HG03045 (cell line): ENCODE results near the gene CAST.
"Not testable (repeated sequence)": the region's sequence is repeated elsewhere in the genome, so short reads cannot be mapped to it uniquely, and the experiment has no call there.

Experiments
- ATAC-seq: cut with Tn5 transposase; IDR thresholded peaks from one replicate; pipeline ENCODE4 v1.9.1; 2021; ENCODE audit warnings: mild to moderate bottlenecking, moderate library complexity; ENCODE audit not compliant: unreplicated experiment

CAST gene, protein sequence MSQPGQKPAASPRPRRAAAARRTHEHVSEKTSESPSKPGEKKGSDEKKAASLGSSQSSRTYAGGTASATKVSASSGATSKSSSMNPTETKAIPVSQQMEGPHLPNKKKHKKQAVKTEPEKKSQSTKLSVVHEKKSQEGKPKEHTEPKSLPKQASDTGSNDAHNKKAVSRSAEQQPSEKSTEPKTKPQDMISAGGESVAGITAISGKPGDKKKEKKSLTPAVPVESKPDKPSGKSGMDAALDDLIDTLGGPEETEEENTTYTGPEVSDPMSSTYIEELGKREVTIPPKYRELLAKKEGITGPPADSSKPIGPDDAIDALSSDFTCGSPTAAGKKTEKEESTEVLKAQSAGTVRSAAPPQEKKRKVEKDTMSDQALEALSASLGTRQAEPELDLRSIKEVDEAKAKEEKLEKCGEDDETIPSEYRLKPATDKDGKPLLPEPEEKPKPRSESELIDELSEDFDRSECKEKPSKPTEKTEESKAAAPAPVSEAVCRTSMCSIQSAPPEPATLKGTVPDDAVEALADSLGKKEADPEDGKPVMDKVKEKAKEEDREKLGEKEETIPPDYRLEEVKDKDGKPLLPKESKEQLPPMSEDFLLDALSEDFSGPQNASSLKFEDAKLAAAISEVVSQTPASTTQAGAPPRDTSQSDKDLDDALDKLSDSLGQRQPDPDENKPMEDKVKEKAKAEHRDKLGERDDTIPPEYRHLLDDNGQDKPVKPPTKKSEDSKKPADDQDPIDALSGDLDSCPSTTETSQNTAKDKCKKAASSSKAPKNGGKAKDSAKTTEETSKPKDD

DNA sequence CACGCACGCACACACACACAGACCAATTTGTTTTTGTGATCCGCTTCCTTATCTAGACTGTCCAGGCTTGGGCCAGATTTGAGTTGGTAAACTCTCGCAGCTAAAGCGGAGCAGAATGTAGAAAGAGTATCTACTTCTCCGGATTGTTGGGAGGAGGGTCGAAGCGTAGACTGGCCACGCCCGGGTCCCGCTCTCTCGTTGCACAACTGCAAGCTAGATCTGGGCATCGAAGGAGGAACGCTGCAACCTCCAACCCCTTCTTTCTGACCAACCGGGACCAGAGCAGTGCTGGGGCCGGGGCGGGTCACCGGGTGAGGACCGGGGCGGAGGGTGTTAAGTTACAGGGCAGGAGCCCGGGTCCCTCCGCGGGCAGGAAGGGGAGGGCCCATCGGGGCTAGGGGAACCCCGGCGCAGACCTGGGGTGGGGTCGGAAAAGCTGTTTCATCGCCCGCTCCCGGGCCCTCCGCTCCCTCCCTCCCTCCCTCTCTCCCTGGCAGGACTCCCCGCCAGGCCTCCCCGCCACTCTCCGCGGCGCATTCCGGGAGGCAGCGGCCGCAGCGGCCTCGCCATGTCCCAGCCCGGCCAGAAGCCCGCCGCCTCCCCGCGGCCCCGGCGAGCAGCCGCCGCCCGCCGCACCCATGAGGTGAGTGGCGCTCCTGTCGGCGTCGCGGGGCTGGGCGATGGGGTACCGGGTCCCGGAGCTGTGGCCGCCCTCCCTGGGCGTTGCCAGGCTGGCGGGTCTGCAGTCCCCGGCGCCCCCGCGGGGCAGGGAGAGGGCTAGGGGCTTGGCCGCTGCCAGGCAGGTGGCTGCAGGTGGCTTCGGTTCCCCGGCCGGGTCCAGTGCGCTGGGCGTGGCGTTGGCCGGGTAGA, at the start of gene CAST:
Gene CAST, plus strand, starts transcription at position 522 of the 870 bp plus-strand sequence. Its CDS starts 47 bp downstream, at position 569.
- ATAC-seq, result peak; percentile 69

DNA sequence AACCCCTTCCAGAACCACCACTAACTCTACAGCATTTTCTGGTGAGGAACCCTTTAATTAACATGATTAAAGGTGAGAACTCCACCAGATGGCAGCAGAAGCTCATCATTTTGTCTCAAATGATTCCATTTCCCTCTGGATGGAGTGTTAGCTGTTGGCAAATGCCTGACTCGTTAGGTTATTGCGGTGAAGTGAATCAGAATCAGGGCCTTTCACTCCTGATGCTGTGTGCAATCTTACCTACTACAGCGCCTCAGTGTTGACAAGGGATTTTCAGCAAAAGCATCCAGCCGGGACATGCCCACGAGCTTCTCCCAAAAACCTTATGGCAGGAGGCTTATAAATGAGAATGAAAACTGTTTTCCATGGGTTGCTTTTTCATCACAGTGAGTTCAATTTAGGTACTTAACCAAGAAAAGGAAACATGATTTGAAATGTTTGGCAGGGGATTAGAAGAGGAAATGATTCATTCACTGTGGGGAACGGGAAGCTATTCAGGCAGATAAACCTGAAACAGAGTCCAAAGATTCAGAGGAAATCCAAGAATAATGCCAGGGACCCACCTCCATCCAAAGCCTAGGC, 48.0 kb upstream of the CAST start:
- ATAC-seq, result no peak

DNA sequence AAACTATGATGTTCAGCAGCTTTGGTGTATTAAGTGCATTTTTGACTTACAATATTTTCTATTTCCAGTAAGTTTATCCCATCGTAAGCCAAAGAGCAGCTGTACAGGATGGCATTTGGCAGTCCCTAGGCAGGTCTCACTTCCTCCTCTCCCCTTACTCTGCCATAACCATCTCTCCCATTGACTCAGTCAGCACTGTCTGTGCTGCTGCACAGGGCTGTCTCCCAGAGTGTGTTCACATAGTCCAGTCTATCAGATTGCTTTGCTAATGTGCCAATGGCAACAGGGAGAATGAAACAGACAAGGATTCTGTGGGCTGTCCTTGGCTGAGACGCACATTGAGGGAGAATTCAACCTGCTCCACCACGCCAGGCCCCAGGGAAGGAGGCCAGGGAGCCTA, 47.0 kb upstream of the CAST start:
- ATAC-seq, result no peak

DNA sequence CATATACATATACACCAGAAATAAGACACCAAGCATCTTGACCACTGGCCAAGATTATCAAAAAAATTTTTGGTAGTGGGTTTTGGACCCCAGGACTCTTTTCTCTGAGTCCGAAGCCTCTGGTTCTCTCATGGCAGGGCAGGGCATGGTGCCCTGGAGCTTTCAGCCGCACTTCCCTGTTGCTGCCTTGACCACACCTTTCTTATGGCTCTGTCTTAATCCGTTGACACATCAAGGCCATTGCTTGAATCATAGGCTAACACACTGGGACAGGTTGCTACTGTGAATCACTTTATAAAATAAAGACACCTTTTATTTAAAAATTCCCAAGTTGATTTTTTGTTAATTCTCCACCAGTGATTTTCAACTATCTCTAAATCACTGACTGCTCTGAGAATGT, 45.4 kb upstream of the CAST start:
- no peak for ATAC-seq

DNA sequence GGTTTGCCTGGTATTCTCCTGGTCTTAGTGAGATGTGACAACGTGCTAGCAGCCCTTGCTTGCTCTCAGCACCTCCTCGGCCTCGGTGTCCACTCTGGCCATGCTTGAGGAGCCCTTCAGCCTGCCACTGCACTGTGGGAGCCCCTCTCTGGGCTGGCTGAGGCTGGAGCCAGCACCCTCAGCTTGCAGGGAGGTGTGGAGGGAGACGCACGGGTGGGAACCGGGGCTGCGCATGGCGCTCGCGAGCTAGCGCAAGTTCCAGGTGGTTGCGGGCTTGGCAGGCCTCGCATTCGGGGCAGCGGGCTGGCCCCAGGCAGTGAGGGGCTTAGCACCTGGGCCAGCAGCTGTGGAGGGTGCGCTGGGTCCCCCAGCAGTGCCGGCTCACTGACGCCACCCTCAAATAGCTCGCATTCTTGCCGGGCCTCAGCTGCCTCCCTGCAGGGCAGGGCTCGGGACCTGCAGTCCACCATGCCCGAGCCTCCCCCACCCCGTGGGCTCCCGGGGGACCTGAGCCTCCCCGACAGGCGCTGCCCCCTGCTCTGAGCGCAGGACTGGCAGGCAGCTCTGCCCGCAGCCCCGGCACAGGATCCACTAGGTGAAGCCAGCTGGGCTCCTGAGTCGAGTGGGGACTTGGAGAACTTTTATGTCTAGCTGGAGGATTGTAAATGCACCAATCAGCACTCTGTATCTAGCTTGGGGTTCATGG, 43.7 kb upstream of the CAST start:
- not testable (repeated sequence) for ATAC-seq

DNA sequence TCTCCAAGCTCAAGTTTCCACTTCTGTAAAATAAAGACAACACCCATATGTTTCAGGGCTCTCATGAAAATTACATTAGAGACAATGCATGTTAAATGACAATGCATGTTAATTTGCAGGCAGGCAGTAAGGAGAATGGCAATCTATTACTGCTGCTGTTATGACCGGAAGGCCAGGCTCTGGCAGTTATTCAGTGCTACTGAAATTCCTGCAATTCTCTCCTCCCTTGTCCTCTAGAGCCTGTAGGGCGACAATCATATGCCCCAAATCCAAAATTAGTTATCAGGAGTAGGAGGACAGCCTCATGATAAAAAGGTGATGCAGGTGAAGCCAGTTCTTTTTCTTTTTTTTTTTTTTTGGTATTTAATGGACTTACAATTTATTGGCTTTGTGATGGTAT, 42.2 kb upstream of the CAST start:
- no peak for ATAC-seq

DNA sequence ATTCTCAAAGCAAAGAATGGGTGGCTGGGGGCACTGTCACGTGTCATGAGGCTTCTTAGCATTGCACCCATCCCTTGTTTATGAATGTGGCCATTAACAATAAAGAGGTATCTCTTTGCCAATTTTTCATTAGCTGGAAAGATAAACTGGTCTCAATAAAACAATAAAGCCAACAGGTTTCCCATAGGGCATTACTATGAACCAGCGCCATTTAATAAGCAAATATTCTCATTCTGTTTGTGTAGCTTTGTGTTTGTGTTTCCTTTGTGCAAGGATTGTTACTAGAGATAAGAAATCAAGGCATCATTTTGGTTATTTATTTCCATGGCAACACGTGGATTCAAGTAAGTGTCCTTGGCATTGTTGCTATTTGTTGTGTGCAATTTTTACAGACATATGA, 37.6 kb upstream of the CAST start:
- ATAC-seq, result no peak

DNA sequence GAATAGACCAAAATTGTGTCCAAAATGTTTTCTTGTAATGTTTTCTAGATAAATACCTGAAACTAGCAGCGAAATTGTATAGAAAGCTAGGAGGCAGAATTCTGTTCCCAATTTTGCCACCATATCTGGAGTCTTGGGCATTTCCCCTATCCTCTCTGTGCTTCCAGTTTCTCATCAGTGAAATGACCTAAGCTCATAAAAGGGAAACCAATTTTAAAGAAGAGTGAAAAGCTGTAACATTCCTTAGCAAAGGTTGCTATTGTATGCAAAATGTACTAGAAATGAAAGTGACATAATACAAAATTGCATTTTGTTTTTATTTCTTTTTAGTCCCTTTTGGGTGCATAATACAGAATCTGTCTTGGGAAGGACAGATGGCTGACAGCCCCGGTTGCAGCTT, 36.8 kb upstream of the CAST start:
- no peak for ATAC-seq

DNA sequence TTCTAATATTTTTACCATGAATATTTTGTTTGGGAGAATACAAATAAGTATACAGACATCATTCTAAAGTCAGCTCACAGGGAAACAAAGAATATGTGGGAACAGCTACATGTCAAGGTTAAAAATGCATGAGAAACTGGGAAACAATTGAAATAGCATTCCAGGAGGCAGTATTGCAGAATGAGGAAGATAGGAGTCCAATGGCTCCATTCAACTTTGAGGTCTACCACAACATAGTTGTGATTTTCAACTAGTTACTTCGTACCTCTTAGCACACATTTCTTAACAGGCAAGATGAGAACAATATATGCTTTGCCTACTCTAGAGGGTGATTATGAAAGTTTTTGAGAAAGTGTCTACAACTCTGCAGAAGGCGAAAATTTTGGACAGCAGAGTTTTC, 35.2 kb upstream of the CAST start:
- ATAC-seq, result no peak

DNA sequence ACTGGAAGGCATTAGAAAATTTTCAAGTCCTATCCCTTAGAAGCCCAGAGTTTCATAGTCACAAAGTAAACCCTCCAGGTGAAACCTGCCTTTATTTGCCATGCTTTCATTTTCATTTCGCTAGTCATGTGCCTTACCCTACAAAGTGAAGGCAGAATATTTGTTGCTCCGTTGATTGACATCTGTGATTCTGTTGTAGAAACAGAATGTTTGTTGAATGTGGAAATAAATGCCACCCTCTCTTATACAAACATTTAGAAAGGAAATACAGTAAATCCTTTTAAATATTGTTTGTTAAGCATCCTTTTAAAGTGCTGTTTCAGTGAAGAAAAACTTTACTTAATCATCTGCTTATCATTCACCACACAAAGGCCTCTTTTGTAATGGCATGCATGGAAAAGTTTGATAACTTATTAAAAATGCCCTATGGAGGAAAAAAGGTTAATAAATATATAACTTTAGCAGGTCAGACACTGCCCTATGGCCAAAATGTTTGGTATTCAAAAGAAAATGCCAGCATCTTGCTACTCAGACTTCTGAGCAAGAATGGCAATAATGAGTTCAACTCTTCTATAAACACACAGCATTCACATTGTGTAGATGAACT, 34.3 kb upstream of the CAST start:
- no peak for ATAC-seq

DNA sequence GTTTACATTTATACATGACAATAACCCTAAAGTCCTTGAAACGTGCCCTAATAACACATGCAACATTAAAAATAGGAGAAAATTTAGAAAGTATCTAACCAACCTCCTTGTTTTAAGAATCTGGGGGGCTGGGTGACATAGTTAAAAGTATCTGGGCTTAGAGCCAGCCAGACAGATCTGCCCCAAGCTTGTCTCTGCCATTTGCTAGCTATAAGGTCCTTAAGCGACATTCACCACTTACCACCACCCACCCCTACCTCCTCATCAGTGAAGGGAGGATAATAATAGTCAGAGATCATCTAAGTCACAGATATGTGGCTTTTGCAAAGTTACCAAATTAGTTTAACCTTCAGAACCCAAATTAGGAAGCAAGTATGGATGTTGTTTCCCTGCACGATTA, 33.8 kb upstream of the CAST start:
- no peak for ATAC-seq

DNA sequence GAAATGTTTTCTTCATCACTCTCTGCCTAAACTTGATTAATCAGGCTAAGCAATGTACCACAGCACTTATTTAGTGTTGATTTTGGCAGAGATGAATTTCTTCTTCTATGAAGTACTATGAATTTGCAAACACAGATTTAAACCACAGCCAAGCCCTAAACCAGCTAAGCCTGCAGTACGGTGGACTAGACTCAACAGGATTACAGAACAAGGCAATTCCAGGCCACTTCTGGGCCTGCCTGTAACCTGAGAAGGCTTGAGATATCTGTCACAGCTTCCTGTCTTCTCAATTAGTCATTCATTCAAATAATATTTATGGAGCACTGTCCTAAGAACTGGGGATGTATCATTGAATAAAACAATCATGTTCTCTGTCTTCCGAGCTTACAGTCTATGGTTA, 32.4 kb upstream of the CAST start:
- ATAC-seq, result no peak

DNA sequence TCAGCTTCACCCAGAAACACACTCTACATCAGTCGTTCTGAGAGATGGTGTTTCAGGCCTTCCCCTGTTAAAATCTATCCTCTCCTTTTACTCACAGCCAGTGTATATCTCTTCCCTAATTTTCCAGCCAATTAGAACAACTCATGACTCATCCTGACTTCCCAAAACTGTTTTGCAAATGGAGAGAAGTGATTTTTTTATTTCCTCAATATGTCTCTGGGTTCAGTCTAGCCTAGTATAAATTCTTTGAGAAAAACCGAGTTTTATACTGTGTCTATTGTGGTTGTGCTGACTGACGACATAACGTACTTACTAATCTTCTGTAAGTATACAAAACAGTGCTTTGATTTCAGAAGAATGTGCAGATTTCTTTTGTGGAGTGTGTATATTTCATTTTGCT, 28.4 kb upstream of the CAST start:
- no peak for ATAC-seq

DNA sequence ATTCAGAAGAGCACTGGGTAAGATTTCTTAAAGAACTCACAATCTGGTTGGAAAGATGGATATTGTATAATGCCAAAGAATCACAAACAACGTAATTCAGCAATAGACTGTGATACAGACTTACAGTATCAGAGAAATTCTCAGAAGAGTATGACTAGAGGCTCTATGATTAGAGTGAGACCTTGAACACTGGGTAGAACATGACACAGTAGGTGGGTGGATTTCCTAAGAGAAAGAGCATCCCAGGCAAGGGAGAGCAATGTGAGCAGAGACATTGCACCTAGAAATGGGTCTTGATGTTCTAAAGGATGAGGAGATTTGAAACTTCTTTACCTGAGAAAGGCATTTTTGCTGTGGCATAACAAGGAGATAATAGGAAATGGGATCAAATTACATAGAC, 27.3 kb upstream of the CAST start:
- ATAC-seq, result no peak

DNA sequence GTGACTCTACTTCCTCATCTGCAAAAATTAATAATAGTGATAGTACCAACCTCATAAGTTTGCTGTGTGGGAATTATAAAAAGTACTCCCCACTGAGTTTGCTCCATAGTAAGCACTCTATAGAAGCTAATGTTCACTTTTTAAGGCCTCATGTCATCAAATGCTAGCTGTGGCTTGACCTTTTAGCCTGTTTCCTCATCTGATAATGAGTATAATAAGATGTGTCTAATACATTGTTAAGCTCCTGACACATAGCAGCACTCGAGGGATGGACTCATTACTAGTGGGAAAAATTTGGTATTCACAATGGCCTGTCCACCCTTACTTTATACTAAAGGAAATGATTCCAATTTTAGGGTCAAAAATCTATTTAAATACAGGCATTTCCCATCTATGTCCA, 26.1 kb upstream of the CAST start:
- no peak for ATAC-seq

DNA sequence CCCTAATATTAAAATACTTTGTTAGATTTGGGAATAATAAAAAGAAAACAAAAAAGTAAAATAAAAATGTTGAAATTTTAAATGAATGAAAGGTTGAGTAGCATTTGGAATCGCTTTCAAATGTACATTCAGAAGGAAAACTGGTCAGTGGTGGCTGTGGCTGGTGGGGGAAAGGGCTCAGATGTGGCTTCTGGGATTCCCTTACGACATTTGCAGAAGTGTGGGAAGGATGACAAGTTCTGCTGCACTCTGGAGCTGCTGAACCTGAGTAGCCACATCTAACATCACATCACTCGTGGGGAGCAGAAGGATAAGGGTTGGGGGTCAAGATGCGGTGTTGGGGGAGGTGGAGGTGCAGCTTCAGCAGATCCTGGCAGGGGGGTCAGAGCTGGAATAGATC, 25.6 kb upstream of the CAST start:
- ATAC-seq, result no peak

DNA sequence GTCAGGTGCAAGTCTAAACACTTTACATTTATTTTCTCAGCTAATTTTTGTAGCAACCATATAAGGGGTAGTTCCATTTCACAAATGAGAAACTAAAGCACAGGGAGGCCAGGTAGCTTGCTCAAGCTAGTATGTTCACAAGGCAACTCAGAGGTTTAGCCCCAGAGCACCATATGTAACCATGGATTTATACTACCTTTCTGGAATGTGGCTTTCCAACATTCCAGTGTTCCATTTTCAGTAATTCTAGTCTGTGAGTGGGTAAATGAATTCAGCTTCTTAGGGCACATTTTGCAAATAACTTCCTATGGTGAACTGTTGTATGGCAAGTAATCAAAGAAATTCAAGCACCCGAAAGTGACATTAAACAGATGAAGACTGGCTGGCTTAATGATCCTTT, 25.0 kb upstream of the CAST start:
- no peak for ATAC-seq

DNA sequence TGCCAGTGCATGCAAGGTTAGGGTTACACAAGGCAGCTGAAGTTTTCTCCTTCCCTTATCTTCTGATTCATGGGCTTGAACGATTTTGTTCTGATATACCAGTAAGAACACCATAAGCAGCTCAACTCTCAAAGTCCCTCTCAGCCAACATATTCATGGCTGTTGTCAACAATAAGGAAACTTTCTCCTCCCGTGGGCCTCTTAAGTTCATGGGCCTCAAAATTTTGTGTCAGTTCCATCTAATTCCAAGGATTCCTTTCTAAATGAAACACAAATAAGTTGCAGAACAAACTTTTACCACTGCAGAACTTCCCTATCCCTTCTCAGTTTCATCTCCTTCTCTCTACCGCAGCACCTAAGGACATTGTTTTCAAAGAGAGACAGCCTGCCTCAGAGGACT, 23.6 kb upstream of the CAST start:
- ATAC-seq, result no peak

DNA sequence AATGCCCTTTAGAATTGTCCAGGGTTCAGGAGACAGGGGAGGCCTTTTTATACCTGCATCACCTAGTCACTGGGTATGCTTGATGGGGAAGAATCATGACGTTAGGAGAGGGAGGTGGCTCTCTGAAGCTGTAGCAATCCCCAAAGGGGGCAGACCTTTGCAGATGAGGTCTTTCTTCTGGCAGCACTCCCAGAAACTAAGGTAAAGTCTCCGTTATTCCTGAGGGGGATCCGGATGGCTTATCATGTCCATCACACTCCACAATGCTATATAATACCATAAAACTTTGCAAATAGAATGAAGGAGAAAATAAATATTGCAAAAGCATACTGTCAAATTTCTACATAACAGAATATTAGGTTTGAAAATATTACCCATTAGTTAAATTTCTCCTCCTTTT, 21.5 kb upstream of the CAST start:
- no peak for ATAC-seq
